CD4-positive, alpha-beta T cell treated with Interleukin-1 beta for 1 hour (primary cell): ENCODE data around the gene AMH.

Experiments used
- DNase-seq, 2 donors: peaks; one replicate each; pipeline ENCODE4 v3.0.0-alpha.2; 2020 to 2022

AMH gene

DNA sequence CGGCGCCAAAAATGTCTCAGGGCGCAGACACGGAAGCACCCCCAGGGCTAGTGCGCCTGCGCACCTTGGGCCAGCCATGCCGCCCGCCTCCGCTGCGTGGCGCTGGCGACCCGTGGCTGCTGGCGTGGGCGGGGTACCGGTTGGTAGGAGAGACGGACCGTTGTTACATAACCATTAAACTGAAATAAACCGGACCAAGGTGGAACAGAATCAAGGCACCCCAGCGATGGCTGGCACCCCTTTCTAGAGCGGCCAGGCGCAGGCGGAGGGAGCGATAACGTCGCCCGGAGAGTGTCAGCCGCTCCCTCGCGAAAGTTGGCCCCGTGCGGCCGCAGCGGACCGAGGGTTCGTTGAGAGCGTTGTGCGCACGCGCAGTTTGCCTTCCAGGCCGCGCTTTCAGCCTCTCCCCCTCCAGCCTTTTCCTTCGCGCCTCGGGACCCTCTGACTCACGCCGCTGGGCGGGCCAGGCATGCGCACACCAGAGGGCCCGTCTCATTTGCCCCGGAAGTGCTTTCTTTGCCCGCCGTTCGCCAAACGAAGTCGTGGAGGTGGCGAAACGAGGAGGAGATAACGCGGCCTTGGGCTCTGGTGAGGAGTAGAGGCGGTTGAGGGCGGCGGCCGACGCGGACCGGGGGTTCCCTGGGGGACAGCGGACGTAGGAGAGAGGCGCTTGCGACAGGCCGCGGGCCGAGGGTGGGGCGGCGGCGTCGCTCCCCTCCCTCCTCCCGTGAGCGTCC, 12.6 kb upstream of the AMH start, which contains the start of the genes PLEKHJ1 and SF3A2:
Gene PLEKHJ1, minus strand, starts transcription at position 16 of the 737 bp plus-strand sequence. CDS start 81 bp downstream, outside the sequence.
Gene SF3A2, plus strand, starts transcription at position 511 of the 737 bp plus-strand sequence. CDS start 6,595 bp downstream, outside the sequence.
- DNase-seq = peak; percentile 98

- no peak for DNase-seq
Measured at GRCh38 chr19:2237051-2237868, 11.9 kb upstream of the AMH start.

DNA sequence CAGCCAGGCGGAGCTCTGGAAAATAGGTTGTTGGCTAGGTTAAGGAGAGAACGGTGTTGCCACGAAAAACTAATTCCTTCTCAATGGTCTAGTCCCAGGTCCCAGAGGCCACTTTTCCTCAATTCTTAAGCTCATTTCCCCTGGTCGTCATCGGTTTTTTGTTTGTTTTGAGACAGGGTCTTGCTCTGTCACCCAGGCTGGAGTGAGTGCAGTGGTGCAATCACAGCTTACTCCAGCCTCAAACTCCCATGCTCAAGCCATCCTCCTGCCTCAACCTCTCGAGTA, 11.3 kb upstream of the AMH start:
- DNase-seq = no peak

DNA sequence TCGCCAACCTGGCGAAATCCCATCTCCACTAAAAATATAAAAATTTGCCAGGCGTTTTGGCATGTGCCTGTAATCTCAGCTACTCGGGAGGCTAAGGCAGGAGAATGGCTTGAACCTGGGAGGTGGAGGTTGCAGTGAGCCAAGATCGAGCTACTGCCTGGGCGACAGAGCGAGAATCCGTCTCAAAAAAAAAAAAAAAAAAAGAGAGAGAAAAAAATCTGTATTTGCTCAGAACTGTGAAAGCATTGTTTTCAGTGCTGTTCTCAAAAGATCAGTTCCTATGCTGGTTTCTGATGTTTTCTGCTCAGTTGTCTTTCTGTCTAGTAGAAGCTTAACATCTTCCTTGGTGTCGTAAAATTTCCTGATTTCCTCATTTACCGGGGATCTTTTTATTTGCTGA, 9.9 kb upstream of the AMH start:
- no peak for DNase-seq

DNA sequence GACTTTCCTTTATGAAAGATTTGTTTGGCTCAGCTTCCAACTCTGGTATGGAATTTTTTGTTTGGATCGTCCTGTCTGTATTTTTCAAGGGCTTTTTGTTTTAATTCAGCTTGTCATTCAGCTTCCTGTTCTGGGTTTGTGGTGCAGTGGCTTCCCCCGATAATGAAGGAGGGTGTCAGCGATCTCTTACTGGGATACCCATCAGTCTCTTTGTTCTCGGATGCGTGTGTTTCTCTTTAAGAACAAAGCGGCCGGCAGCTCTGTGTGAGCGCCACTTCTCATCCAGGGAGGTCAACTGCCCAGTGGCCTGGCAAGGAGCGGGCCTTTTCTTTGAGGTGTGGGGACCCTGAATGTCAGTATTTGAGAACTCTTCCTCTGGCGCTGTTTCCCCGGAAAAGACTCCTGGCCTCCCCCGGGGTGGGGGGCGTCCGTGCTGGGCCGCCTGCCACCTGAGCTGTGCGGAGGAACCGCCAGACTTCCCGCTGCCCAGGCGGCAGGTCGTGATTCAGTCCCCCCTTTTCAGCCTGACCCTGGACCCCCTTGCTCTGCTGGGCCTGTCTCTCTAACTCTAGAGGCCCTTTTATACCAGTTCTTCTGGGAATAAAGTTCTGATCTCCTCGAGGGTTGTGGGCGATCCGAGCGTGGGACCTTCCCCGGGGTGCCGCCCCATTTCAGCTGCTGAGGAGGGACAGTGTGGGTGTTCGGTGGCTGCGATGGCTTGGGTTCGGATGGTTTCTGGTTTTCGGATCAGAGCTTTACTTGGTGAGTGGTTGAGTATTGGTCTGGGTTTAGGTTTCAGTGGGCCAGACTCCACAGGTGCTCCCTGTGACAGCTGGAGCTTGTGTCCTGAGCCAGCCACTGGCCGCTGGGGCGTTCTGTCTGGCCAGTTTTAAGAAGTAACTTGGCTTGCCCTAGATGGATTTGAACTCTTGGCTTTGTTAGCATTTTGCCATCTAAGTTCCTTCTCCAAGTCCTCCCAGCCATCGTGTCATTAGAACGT, 9.1 kb upstream of the AMH start:
- peak; percentile 42 to 66 for DNase-seq

GRCh38 chr19:2240881-2241760, 8.0 kb upstream of the AMH start:
- no peak for DNase-seq

DNA sequence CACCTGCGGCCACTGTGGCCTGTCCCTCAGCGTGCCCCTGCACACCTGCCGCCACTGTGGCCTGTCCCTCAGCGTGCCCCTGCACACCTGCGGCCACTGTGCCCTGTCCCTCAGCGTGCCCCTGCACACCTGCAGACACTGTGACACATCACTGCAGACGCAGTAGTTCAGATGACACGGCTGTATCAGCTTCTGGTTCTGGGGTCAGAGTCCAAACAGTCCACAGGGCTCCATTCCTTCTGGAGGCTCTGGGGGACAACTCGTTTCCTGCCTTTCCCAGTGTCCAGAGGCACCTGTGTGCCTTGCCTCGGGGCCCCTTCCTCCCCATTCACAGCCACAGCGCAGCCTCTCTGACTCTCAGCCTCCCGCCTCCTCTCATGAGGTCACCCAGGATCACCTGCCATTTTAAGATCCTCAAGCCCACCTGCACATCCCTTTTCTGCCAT, 7.0 kb upstream of the AMH start:
- no peak for DNase-seq

- DNase-seq = no peak
Measured at GRCh38 chr19:2242816-2243215, 6.3 kb upstream of the AMH start.

GRCh38 chr19:2243274-2244124, 5.6 kb upstream of the AMH start:
- no peak for DNase-seq

DNA sequence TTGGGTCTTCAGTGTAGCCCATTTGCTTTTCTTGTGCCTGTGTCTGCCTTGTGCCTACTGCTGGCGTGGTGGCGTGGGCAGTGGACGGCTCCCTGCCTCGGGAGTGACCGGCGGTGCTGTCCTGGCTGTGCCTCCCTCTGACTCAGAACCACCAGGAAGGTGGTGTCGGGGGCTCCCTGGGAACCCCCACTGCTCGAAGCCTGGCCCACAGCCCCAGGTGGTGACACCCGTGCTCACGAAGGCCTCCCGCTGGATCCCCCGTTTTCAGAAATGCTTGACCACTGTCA, 5.1 kb upstream of the AMH start:
- DNase-seq = no peak

GRCh38 chr19:2244486-2244885, 4.6 kb upstream of the AMH start:
- no peak for DNase-seq

DNA sequence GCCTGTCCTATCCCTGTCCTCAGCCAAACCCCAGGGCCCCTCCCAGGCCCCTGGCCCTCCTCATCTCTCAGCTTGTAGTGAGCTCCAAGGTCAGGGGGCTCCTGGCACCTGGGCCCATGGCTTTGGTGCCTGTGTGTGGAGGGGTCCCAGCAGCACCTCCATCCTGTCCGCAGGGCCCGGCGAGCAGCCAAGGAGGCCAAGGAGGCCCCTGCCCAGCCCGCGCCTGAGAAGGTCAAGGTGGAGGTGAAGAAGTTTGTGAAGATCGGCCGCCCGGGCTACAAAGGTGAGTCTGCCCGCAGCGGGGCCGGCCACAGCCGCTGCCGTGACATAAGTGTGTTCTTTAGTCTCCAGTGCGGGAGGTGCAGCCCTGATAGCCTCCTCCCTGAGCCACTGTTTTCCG, 3.9 kb upstream of the AMH start:
- DNase-seq = no peak

GRCh38 chr19:2246014-2246620, 3.0 kb upstream of the AMH start:
- DNase-seq = no peak

- no peak for DNase-seq
Measured at GRCh38 chr19:2246801-2247361, 2.2 kb upstream of the AMH start.

DNA sequence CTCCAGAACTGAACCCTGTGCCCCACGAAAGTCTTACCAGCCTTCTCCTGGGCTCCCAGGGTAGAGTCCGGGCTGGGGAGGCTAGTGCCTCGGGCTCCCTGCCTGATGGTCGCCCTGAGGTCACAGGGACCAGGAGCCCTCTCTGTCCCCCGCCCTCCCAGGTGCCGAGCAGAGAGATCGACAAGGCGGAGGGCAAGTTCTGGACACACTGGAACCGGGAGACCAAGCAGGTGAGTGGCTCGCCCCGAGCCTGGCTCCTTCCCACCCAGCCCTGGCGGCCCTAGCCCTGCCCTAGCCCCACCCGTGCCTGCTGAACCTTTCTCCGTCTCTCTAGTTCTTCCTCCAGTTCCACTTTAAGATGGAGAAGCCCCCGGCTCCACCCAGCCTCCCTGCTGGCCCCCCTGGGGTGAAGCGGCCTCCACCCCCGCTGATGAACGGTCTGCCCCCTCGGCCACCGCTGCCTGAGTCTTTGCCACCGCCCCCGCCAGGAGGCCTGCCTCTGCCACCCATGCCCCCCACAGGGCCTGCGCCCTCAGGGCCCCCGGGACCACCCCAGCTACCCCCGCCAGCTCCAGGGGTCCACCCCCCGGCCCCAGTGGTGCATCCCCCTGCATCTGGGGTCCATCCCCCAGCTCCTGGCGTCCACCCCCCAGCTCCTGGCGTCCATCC, 1.6 kb upstream of the AMH start:
- no peak for DNase-seq

- DNase-seq = no peak
Measured at GRCh38 chr19:2248136-2249009, 750 bp upstream of the AMH start.

- DNase-seq = no peak
Measured at GRCh38 chr19:2249880-2250765, 1.0 kb downstream of the AMH start.

- DNase-seq = no peak
Measured at GRCh38 chr19:2250766-2251105, 1.6 kb downstream of the AMH start.
